HepG2 (cell line): Measurements from ENCODE around the gene PPP1R14D. TPM values are rescaled to one million over a fixed set of nuclear protein-coding genes. Genes with fewer than 3 reads are reported as not detected.

ENCODE experiments used
- DNMT1 ChIP-seq: sonication (generic); formaldehyde crosslinking; IDR thresholded peaks from 2 replicates; pipeline ENCODE4 v1.5.1; 2020; ENCODE audit warnings: mild to moderate bottlenecking, missing genetic modification reagents
- GABPB1 ChIP-seq: IDR thresholded peaks from 2 replicates; pipeline ENCODE4 v1.6.1; 2016; ENCODE audit warnings: mild to moderate bottlenecking, missing genetic modification reagents, moderate library complexity, missing compliant biosample characterization
- IKZF1 ChIP-seq: fragments of 450-650 bp; IDR thresholded peaks from 2 replicates; pipeline ENCODE4 v1.7.1; 2016
- JUNB ChIP-seq: sonication (generic); formaldehyde crosslinking; IDR thresholded peaks from 2 replicates; pipeline ENCODE4 v1.8.0; 2022; ENCODE audit warnings: missing genetic modification reagents, mild to moderate bottlenecking, borderline replicate concordance
- KAT7 ChIP-seq: IDR thresholded peaks from 2 replicates; pipeline ENCODE4 v1.6.1; 2018; ENCODE audit warnings: borderline replicate concordance, missing compliant biosample characterization
- MYC ChIP-seq: sonication (generic); formaldehyde crosslinking; IDR thresholded peaks from 2 replicates; pipeline ENCODE4 v1.9.0; 2021; ENCODE audit warnings: missing genetic modification reagents, borderline replicate concordance
- MZF1 ChIP-seq: sonication (generic); formaldehyde crosslinking; IDR thresholded peaks from 2 replicates; pipeline ENCODE4 v1.8.1; 2023; ENCODE audit warnings: mild to moderate bottlenecking, missing genetic modification reagents, borderline replicate concordance
- PHB2 ChIP-seq: fragments of 450-650 bp; IDR thresholded peaks from 2 replicates; pipeline ENCODE4 v1.6.1; 2018; ENCODE audit not compliant: partially characterized antibody
- RELA ChIP-seq: sonication (generic); formaldehyde crosslinking; IDR thresholded peaks from 2 replicates; pipeline ENCODE4 v1.4.0; 2020; ENCODE audit warnings: missing genetic modification reagents
- RXRA ChIP-seq: sonication (generic); formaldehyde crosslinking; IDR thresholded peaks from 2 replicates; pipeline ENCODE4 v1.5.1; 2020; ENCODE audit warnings: missing genetic modification reagents
- TCF12 ChIP-seq, 2 experiments: fragments of 450-650 bp in 1 of 2; sonication (generic) in 1 of 2; formaldehyde crosslinking in 1 of 2; IDR thresholded peaks; 2 replicates each; pipeline versions ENCODE4 v1.6.1 to v1.8.0; 2017 to 2022; ENCODE audit warnings: antibody characterized with exemption in 1 of 2, mild to moderate bottlenecking in 1 of 2, missing genetic modification reagents in 1 of 2, moderate library complexity in 1 of 2
- THAP11 ChIP-seq: IDR thresholded peaks from 2 replicates; pipeline ENCODE4 v1.6.1; 2016; ENCODE audit warnings: missing biosample characterization, missing genetic modification reagents
- U2AF1 ChIP-seq: fragments of 200-400 bp; formaldehyde crosslinking; optimal IDR thresholded peaks from 2 replicates; pipeline ENCODE3; 2017; ENCODE audit warnings: mild to moderate bottlenecking, low read depth, low read length
- ZFAT ChIP-seq: sonication (generic); formaldehyde crosslinking; conservative IDR thresholded peaks from 2 replicates; pipeline ENCODE4 v1.8.1; 2023; ENCODE audit warnings: missing genetic modification reagents, inconsistent platforms
- ZFP36 ChIP-seq: fragments of 150-350 bp; IDR thresholded peaks from 2 replicates; pipeline ENCODE4 v1.6.1; 2018; ENCODE audit warnings: borderline replicate concordance, low read length, low read depth; ENCODE audit not compliant: partially characterized antibody
- ZNF577 ChIP-seq: sonication (generic); formaldehyde crosslinking; IDR thresholded peaks from 2 replicates; pipeline ENCODE4 v1.4.0; 2020; ENCODE audit warnings: mild to moderate bottlenecking, low read depth, missing genetic modification reagents, borderline replicate concordance
- polyA plus RNA-seq, 8 experiments: library from polyadenylated mRNA; depleted of rRNA in 3 of 8; stranded (reverse) in 7 of 8; unstranded in 1 of 8; fragments of >200 nt; fragmentation: Illumina TruSeq in 4 of 8; extraction: Trizol in 4 of 8; gene quantifications; 2 replicates each; pipeline versions ENCODE4 v1.2.1 to v1.2.3, GENCODE V29; 2011 to 2016; ENCODE audit warnings: low read depth in 4 of 8, missing spikeins in 1 of 8, mixed read lengths in 1 of 8; ENCODE audit not compliant: insufficient read depth in 1 of 8
- total RNA-seq, 5 experiments: library from RNA; depleted of rRNA; stranded (reverse); fragments of >200 nt; fragmentation: Illumina TruSeq; extraction: Trizol; gene quantifications; 2 replicates each; pipeline ENCODE4 v1.2.3, GENCODE V29; 2016; ENCODE audit warnings: low read depth in 1 of 5
- TF ChIP-seq, protein P1 (sequence below): sonication (generic); formaldehyde crosslinking; IDR thresholded peaks from 2 replicates; pipeline ENCODE4 v1.4.0; 2020; ENCODE audit warnings: missing genetic modification reagents; ENCODE audit errors: not compliant biosample characterization
- TF ChIP-seq, protein P2 (sequence below): sonication (generic); formaldehyde crosslinking; IDR thresholded peaks from 2 replicates; pipeline ENCODE4 v1.4.0; 2020; ENCODE audit warnings: missing genetic modification reagents
- TF ChIP-seq, protein P3 (sequence below): sonication (generic); formaldehyde crosslinking; IDR thresholded peaks from 2 replicates; pipeline ENCODE4 v1.4.0; 2020; ENCODE audit warnings: missing genetic modification reagents
- TF ChIP-seq, protein P4 (sequence below): IDR thresholded peaks from 2 replicates; pipeline ENCODE4 v1.6.1; 2016; ENCODE audit warnings: control low read depth
- TF ChIP-seq, protein P5 (sequence below): sonication (generic); formaldehyde crosslinking; IDR thresholded peaks from 2 replicates; pipeline ENCODE4 v1.4.0; 2020; ENCODE audit warnings: missing genetic modification reagents

PPP1R14D gene
- total and polyA plus RNA-seq, 2 of the 13 experiments (the other 11 are each of a cell fraction or from before 2014, with no cell fraction given), result 0.53 to 0.55 TPM

DNA sequence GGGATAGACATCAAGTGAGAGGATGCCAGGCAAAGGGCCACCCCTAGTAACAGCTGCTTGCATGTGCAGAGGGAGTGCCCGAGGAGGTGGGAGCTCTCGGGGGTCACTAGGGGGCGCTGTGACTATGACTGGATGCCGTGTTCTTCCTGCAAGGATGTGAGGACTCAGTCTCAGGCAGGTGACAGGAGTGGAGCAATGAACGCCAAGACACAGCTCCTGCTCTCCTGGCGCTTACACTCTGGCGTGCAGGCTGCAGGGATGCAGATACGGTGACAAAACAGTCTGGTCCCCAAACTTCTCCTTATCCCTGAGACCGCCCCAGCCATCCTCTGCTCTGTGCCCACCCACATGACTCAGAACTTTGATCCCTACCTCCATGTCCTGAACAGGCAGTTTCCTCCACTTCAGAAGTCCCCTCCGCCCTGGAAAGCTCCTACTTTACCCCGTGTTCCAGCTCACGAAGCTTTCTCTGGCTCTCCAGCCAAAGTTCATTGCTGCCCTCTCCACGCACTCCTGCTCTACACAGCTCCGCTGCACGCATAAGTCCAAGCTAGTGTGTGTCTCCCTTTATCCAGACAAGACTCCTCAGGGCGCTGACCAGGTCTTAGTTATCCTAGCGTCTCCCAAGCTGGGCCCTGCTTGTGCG lies 30.8 kb upstream of the PPP1R14D start (continued):
- no peak; the same call in 1 of the 2 replicates for TF ChIP-seq MYC
- TF ChIP-seq, protein P1, sequence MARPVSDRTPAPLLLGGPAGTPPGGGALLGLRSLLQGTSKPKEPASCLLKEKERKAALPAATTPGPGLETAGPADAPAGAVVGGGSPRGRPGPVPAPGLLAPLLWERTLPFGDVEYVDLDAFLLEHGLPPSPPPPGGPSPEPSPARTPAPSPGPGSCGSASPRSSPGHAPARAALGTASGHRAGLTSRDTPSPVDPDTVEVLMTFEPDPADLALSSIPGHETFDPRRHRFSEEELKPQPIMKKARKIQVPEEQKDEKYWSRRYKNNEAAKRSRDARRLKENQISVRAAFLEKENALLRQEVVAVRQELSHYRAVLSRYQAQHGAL (CRISPR knock-in tag), result no peak
- TF ChIP-seq ZFAT (CRISPR knock-in tag), result no peak
- TF ChIP-seq MZF1 (CRISPR knock-in tag), result no peak
- 0 out of 2 replicates have a peak, but pooled peaks have one; percentile 6 for TF ChIP-seq DNMT1 (CRISPR knock-in tag)
- TF ChIP-seq, protein P2, sequence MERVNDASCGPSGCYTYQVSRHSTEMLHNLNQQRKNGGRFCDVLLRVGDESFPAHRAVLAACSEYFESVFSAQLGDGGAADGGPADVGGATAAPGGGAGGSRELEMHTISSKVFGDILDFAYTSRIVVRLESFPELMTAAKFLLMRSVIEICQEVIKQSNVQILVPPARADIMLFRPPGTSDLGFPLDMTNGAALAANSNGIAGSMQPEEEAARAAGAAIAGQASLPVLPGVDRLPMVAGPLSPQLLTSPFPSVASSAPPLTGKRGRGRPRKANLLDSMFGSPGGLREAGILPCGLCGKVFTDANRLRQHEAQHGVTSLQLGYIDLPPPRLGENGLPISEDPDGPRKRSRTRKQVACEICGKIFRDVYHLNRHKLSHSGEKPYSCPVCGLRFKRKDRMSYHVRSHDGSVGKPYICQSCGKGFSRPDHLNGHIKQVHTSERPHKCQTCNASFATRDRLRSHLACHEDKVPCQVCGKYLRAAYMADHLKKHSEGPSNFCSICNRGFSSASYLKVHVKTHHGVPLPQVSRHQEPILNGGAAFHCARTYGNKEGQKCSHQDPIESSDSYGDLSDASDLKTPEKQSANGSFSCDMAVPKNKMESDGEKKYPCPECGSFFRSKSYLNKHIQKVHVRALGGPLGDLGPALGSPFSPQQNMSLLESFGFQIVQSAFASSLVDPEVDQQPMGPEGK (CRISPR knock-in tag), result 0 out of 2 replicates have a peak, but pooled peaks have one; percentile 28
- TF ChIP-seq ZFP36, result no peak
- TF ChIP-seq U2AF1, result no peak
- TF ChIP-seq RXRA, result no peak
- TF ChIP-seq ZNF577 (CRISPR knock-in tag), result no peak
- peak; percentile 23; the same call in 1 of the 2 replicates for TF ChIP-seq GABPB1
- no peak for TF ChIP-seq JUNB (CRISPR knock-in tag)
- no peak for TF ChIP-seq PHB2
- TF ChIP-seq, protein P3, sequence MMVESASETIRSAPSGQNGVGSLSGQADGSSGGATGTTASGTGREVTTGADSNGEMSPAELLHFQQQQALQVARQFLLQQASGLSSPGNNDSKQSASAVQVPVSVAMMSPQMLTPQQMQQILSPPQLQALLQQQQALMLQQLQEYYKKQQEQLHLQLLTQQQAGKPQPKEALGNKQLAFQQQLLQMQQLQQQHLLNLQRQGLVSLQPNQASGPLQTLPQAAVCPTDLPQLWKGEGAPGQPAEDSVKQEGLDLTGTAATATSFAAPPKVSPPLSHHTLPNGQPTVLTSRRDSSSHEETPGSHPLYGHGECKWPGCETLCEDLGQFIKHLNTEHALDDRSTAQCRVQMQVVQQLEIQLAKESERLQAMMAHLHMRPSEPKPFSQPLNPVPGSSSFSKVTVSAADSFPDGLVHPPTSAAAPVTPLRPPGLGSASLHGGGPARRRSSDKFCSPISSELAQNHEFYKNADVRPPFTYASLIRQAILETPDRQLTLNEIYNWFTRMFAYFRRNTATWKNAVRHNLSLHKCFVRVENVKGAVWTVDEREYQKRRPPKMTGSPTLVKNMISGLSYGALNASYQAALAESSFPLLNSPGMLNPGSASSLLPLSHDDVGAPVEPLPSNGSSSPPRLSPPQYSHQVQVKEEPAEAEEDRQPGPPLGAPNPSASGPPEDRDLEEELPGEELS (CRISPR knock-in tag), result no peak
- TF ChIP-seq KAT7 (CRISPR knock-in tag), result no peak
- TF ChIP-seq IKZF1, result no peak
- TF ChIP-seq THAP11 (CRISPR knock-in tag), result 0 out of 2 replicates have a peak, but pooled peaks have one; percentile 11
- TF ChIP-seq TCF12 (IDR thresholded peaks at IDR 0.05), result no peak
- TF ChIP-seq TCF12 (CRISPR knock-in tag; IDR thresholded peaks at IDR 0.05), result no peak
- TF ChIP-seq RELA (CRISPR knock-in tag), result no peak
- TF ChIP-seq, protein P4, sequence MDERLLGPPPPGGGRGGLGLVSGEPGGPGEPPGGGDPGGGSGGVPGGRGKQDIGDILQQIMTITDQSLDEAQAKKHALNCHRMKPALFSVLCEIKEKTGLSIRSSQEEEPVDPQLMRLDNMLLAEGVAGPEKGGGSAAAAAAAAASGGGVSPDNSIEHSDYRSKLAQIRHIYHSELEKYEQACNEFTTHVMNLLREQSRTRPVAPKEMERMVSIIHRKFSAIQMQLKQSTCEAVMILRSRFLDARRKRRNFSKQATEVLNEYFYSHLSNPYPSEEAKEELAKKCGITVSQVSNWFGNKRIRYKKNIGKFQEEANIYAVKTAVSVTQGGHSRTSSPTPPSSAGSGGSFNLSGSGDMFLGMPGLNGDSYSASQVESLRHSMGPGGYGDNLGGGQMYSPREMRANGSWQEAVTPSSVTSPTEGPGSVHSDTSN (CRISPR knock-in tag), result no peak
- TF ChIP-seq, protein P5, sequence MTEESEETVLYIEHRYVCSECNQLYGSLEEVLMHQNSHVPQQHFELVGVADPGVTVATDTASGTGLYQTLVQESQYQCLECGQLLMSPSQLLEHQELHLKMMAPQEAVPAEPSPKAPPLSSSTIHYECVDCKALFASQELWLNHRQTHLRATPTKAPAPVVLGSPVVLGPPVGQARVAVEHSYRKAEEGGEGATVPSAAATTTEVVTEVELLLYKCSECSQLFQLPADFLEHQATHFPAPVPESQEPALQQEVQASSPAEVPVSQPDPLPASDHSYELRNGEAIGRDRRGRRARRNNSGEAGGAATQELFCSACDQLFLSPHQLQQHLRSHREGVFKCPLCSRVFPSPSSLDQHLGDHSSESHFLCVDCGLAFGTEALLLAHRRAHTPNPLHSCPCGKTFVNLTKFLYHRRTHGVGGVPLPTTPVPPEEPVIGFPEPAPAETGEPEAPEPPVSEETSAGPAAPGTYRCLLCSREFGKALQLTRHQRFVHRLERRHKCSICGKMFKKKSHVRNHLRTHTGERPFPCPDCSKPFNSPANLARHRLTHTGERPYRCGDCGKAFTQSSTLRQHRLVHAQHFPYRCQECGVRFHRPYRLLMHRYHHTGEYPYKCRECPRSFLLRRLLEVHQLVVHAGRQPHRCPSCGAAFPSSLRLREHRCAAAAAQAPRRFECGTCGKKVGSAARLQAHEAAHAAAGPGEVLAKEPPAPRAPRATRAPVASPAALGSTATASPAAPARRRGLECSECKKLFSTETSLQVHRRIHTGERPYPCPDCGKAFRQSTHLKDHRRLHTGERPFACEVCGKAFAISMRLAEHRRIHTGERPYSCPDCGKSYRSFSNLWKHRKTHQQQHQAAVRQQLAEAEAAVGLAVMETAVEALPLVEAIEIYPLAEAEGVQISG (CRISPR knock-in tag), result peak; percentile 47
